ENCODE data around the gene PCP2.

PCP2 gene

DNA sequence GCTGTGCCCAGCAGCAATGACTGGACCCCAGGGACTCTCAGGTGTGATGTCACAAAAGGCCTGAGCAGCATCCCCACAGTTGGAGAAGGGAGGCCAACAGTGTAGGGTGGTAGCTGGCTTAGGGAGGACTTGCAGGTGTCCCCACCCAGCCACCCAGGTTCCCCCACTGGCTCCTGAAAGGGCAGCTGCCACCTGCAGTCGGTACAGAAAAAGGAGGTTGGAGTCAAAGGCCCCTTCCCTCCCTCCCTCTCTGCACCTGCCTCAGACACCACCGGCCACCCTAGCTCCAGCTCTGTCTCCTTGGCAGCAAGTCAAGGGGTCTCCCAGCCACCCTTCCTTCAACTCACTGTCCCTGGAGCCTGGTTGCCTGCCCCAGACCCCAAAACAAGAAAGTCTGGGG lies at the start of gene PCP2:
PCP2 (minus strand) TSS at position 22 of the 400 bp plus-strand sequence. CDS start 262 bp downstream, outside the sequence.
- Histone ChIP-seq H3K9ac (ENCODE audit: low read depth, low read length) (no peak within 1 kb of the TSS), H3K27ac (ENCODE audit: low read length) (no peak within 1 kb of the TSS), H3K4me3 (ENCODE audit: low read length) (no peak within 1 kb of the TSS), H3K4me1 (ENCODE audit: insufficient read depth, low read length) (no peaks in the 10 kb centered on the region), H3K27me3 (ENCODE audit: insufficient read depth, low read length) (peaks cover 31% of the 10 kb centered on the region), H3K36me3 (ENCODE audit: insufficient read depth, low read depth, low read length) (no peaks in the 10 kb centered on the region), H3K9me3 (ENCODE audit: insufficient read depth, low read depth, low read length) (no peaks in the 10 kb centered on the region)

DNA sequence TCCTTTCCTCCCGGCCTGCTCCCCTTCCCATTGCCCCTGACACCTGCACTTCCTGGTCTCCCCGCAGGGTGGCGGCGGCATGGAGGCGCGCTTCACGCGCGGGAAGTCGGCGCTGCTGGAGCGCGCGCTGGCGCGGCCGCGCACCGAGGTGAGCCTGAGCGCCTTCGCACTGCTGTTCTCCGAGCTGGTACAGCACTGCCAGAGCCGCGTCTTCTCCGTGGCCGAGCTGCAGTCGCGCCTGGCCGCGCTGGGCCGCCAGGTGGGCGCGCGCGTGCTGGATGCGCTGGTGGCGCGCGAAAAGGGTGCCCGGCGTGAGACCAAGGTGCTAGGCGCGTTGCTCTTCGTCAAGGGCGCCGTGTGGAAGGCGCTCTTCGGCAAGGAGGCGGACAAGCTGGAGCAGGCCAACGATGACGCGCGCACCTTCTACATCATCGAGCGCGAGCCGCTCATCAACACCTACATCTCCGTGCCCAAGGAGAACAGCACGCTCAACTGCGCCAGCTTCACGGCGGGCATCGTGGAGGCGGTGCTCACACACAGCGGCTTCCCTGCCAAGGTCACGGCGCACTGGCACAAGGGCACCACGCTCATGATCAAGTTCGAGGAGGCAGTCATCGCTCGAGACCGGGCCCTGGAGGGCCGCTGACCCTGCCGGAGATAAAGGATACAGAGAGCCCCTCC lies 48.8 kb upstream of the PCP2 start:
- H3K27me3 ChIP-seq (ENCODE audit: insufficient read depth, low read length): peaks cover 16% of the 10 kb centered on the region
- peak overlapping the region; percentile 52; the same call in 1 of the 2 replicates for H3K9ac ChIP-seq (ENCODE audit: low read depth, low read length)
- peaks cover 15% of the 10 kb centered on the region for H3K36me3 ChIP-seq (ENCODE audit: insufficient read depth, low read depth, low read length)
- no peaks in the 10 kb centered on the region; the same call in 1 of the 2 replicates for H3K4me1 ChIP-seq (ENCODE audit: insufficient read depth, low read length)
- no peak overlapping the region for H3K27ac ChIP-seq (ENCODE audit: low read length)
- peak overlapping the region; percentile 87; the same call in 1 of the 2 replicates for H3K4me3 ChIP-seq (ENCODE audit: low read length)
- no peaks in the 10 kb centered on the region for H3K9me3 ChIP-seq (ENCODE audit: insufficient read depth, low read depth, low read length)

DNA sequence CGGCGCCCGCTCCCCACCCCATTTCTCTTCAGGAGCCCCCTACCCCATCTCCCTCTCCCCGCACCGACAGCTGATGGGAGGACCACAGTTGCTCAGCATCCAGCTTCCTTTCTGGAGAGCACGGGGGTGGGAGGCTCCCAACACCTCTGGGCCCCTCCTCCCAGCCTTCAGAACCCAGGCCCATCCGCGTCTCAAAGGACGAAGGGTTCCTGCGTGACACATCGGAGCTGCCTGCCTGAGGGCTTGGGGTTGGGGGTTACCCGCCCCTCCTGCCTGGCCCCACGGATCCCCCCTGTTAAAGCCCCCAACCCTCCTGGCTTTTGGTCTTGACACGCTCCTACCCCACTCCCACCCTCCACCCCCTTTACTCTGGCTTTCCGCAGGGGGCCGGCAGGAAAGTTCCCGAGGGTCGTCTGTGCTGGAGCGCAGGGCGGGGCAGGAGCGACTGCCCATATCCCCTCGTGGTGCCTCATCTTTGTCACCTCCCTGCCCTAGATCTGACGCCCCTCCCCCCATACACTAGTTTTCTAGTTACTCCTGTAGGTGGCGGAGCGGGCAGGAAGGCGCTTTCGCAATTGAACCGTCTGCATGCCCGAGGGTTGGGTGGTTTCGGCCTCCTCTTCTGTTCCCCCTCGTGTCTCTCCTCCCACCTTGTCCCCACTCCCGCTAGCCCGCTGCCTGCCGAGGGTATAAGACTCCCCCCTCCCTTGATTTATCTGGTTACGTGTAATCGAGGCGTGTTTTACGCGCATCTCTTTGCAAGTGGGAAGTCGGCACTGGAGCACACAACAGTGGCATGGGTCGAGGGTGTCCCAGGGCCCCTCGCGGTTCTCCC lies 48.0 kb upstream of the PCP2 start:
- peaks cover 24% of the 10 kb centered on the region for H3K27me3 ChIP-seq (ENCODE audit: insufficient read depth, low read length)
- no peaks in the 10 kb centered on the region; the same call in 1 of the 2 replicates for H3K4me1 ChIP-seq (ENCODE audit: insufficient read depth, low read length)
- no peaks in the 10 kb centered on the region for H3K9me3 ChIP-seq (ENCODE audit: insufficient read depth, low read depth, low read length)
- peak overlapping the region; percentile 83; the same call in 1 of the 2 replicates for H3K9ac ChIP-seq (ENCODE audit: low read depth, low read length)
- H3K27ac ChIP-seq (ENCODE audit: low read length): no peak overlapping the region
- peaks cover 15% of the 10 kb centered on the region for H3K36me3 ChIP-seq (ENCODE audit: insufficient read depth, low read depth, low read length)
- peak overlapping the region; percentile 87 for H3K4me3 ChIP-seq (ENCODE audit: low read length)

DNA sequence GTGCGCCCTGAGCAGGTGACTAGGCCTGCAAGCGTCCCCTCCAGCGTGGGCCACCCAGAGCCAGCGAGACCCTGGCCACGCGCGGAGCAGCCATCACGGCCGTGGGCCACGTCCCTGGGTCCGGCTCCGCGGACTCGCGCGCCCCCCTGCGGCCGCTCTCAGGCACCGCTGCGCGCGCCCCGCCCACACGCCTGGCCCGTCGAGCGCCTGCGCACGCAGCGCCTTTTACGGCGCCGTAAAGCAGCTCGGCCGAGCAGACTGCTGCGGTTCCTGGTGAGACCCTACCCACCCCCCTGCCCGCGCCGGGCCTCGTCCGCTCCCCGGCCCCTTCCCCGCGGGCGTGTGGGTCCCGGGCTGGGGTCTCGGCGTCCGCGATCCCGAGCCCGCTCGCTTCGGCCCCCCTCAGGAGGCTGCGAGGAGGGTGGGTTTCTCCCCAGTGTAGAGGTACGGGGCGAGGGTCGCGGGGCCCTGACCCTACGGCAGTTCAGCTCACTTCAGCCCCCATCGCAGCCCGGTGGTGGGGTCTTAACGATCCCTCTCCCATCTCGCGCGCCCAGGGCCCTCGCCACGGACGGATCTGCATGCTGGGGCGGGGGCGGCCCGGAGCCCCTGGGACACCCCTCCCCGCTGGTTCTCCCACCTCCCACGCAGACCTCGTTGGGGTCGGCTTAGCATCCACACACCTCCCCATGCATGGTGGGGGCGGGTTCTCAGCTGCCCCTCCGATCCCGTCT lies 47.3 kb upstream of the PCP2 start, which contains the start of gene TRAPPC5:
TRAPPC5 (plus strand) TSS at position 228 of the 734 bp plus-strand sequence. CDS start 1,421 bp downstream, outside the sequence.
- Histone ChIP-seq H3K4me3 (ENCODE audit: low read length) (peak within 1 kb of the TSS; percentile 87), H3K27ac (ENCODE audit: low read length) (no peak within 1 kb of the TSS), H3K27me3 (ENCODE audit: insufficient read depth, low read length) (peaks cover 28% of the 10 kb centered on the region), H3K9ac (ENCODE audit: low read depth, low read length) (peak within 1 kb of the TSS; percentile 83), H3K9me3 (ENCODE audit: insufficient read depth, low read depth, low read length) (no peaks in the 10 kb centered on the region), H3K4me1 (ENCODE audit: insufficient read depth, low read length) (no peaks in the 10 kb centered on the region; the same call in 1 of the 2 replicates), H3K36me3 (ENCODE audit: insufficient read depth, low read depth, low read length) (peaks cover 15% of the 10 kb centered on the region)

DNA sequence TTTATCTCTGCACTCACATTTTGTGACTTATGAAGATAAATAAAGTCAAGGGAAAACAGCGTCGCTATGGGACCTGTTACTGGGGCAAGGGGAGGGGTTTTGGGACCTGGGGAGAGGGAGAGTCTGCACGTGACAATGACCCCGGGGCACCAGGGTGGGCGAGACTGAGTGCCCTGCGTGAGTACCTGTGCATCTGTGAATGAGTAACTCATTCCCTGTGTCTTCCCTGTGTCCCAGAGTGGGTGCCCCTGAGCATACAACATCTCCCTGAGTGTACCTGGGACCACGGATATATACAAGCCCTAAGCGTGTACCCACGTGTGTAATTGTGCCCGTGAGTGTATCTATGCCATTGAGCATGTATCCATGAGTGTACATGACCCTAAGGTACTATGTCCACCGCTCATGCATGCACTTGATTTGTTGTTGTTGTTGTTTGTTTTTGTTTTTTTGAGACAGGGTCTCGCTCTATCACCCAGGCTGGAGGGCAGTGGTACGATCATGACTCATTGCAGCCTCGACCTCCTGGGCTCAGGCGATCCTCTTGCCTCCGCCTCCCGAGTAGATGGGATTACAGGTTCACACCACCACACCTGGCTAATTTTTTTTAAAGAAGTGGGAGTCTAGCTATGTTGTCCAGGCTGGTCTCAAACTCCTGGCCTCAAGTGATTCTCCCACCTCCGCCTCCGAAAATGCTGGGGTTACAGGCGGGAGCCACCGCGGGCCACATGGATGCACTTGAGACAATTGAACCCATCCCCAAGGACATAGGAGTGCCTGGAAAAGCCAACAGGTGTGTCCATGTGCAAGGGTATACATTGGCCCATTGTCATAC lies 46.5 kb upstream of the PCP2 start:
- Histone ChIP-seq H3K4me1 (ENCODE audit: insufficient read depth, low read length) (no peaks in the 10 kb centered on the region; the same call in 1 of the 2 replicates), H3K36me3 (ENCODE audit: insufficient read depth, low read depth, low read length) (peaks cover 15% of the 10 kb centered on the region), H3K9ac (ENCODE audit: low read depth, low read length) (no peak overlapping the region), H3K27ac (ENCODE audit: low read length) (no peak overlapping the region), H3K27me3 (ENCODE audit: insufficient read depth, low read length) (peaks cover 28% of the 10 kb centered on the region), H3K4me3 (ENCODE audit: low read length) (peak overlapping the region; percentile 87; the same call in 1 of the 2 replicates), H3K9me3 (ENCODE audit: insufficient read depth, low read depth, low read length) (no peaks in the 10 kb centered on the region)

DNA sequence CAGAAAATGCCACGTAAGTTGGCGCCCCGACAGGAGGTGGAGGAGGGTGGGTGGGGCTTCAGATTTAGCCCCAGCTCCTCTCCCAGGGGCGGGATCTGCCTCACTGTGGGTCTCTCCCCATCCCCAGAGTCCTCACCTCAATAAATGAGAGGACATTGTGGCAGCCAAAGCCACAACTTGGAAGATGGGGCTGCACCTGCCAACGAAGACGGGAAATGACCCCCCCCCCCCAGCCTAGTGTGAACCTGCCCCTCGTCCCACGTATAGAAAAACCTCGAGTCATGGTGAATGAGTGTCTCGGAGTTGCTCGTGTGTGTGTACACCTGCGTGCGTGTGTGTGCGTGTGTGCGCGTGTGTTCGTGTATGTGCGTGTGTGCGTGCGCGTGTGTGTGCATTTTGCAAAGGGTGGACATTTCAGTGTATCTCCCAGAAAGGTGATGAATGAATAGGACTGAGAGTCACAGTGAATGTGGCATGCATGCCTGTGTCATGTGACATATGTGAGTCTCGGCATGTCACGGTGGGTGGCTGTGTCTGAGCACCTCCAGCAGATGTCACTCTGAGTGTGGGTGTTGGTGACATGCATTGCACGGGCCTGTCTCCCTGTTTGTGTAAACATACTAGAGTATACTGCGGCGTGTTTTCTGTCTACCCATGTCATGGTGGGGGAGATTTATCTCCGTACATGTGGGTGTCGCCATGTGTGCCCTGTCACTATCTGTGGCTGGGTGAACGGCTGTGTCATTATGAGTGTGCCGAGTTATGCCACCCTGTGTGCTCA lies 45.6 kb upstream of the PCP2 start:
- Histone ChIP-seq H3K4me3 (ENCODE audit: low read length) (no peak overlapping the region), H3K4me1 (ENCODE audit: insufficient read depth, low read length) (no peaks in the 10 kb centered on the region; the same call in 1 of the 2 replicates)

DNA sequence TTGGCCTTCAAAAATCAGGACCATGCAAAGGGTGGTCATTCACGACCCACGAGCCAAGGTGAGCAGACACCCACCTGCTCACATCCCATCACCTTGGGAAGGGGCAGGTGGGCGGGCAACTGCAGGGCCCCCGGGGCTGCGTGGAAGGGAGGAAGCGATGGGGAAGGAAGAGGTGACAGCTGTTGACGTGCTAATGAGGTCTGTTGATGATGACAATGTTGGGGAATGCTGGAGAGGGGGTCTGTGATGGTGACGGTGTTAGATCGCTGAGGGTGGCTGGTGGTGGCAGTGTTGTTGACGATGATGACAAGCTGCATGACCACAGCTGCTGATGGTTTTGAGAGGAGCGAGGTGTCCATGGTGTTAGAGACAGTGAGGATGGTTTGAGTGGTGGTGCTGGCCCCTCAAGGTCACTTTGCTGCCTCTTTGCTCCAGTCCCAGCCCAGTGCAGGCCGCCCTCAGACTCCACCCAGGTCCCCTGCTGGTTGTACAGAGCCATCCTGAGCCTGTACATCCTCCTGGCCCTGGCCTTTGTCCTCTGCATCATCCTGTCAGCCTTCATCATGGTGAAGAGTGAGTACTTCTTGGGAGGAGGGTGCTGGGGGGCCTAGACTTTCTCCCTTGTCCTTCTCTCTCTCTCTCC lies 44.3 kb upstream of the PCP2 start:
- H3K9me3 ChIP-seq (ENCODE audit: insufficient read depth, low read depth, low read length): no peaks in the 10 kb centered on the region
- H3K27me3 ChIP-seq (ENCODE audit: insufficient read depth, low read length): peaks cover 41% of the 10 kb centered on the region
- no peak overlapping the region for H3K27ac ChIP-seq (ENCODE audit: low read length)
- H3K36me3 ChIP-seq (ENCODE audit: insufficient read depth, low read depth, low read length): peaks cover 7% of the 10 kb centered on the region
- H3K4me3 ChIP-seq (ENCODE audit: low read length): no peak overlapping the region
- no peak overlapping the region for H3K9ac ChIP-seq (ENCODE audit: low read depth, low read length)
- no peaks in the 10 kb centered on the region; the same call in 1 of the 2 replicates for H3K4me1 ChIP-seq (ENCODE audit: insufficient read depth, low read length)

More for the DNA sequence above, 45.6 kb upstream of the PCP2 start:
- peaks cover 15% of the 10 kb centered on the region for H3K36me3 ChIP-seq (ENCODE audit: insufficient read depth, low read depth, low read length)
- H3K27me3 ChIP-seq (ENCODE audit: insufficient read depth, low read length): peaks cover 28% of the 10 kb centered on the region
- H3K9me3 ChIP-seq (ENCODE audit: insufficient read depth, low read depth, low read length): no peaks in the 10 kb centered on the region
- H3K9ac ChIP-seq (ENCODE audit: low read depth, low read length): no peak overlapping the region
- no peak overlapping the region for H3K27ac ChIP-seq (ENCODE audit: low read length)

DNA sequence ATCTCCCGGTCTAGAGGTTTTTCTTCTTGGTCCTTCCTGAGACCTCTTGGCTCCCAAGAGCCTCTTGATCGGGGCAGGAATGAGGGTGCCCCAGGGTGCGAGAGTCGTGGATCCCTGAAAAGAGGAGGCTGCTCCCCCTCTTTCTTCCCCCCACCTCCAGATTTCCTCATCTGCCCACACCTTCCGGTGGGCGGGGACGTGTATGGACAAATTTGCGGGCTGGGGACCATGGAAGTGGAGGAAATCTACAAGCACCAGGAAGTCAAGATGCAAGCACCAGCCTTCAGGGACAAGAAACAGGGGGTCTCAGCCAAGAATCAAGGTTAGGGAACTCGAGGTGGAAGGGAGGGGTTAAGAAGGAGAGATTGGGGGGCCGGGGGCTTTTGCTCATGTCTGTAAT lies 43.3 kb upstream of the PCP2 start, which contains the start of gene MCEMP1:
MCEMP1 (plus strand) TSS at position 237 of the 400 bp plus-strand sequence; CDS start at position 268, 31 bp downstream.
- H3K9me3 ChIP-seq (ENCODE audit: insufficient read depth, low read depth, low read length): no peaks in the 10 kb centered on the region
- H3K36me3 ChIP-seq (ENCODE audit: insufficient read depth, low read depth, low read length): no peaks in the 10 kb centered on the region
- no peak within 1 kb of the TSS for H3K27ac ChIP-seq (ENCODE audit: low read length)
- H3K4me3 ChIP-seq (ENCODE audit: low read length): no peak within 1 kb of the TSS
- no peak within 1 kb of the TSS for H3K9ac ChIP-seq (ENCODE audit: low read depth, low read length)
- H3K27me3 ChIP-seq (ENCODE audit: insufficient read depth, low read length): peaks cover 50% of the 10 kb centered on the region
- no peaks in the 10 kb centered on the region; the same call in 1 of the 2 replicates for H3K4me1 ChIP-seq (ENCODE audit: insufficient read depth, low read length)

DNA sequence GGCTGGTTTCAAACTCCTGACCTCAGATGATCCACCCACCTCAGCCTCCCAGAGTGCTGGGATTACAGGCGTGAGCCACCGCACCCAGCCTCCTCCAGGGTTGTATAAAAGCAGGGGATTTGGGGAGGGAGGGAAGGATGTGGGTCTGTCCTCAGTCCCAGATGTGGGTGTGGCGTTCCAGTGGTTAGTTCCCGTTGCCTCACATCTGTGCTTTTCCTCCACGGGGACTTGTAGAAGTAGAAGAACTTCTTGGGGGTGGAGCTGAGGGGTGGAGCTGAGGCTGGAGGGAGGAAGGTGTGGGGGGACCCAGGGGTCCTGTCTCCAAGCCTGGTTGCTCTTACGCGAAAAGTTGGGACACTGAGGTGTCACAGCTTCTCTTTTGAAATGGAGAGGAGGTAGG lies 42.9 kb upstream of the PCP2 start:
- Histone ChIP-seq H3K9ac (ENCODE audit: low read depth, low read length) (no peak overlapping the region), H3K36me3 (ENCODE audit: insufficient read depth, low read depth, low read length) (no peaks in the 10 kb centered on the region), H3K27me3 (ENCODE audit: insufficient read depth, low read length) (peaks cover 55% of the 10 kb centered on the region), H3K4me3 (ENCODE audit: low read length) (no peak overlapping the region), H3K27ac (ENCODE audit: low read length) (no peak overlapping the region), H3K9me3 (ENCODE audit: insufficient read depth, low read depth, low read length) (no peaks in the 10 kb centered on the region), H3K4me1 (ENCODE audit: insufficient read depth, low read length) (no peaks in the 10 kb centered on the region; the same call in 1 of the 2 replicates)
